Immature natural killer cell (primary cell): Measurements from ENCODE around the gene LCA5L. TPM values are rescaled to one million over a fixed set of nuclear protein-coding genes. Genes with fewer than 3 reads are reported as not detected.
"Not testable (repeated sequence)": the region's sequence is repeated elsewhere in the genome, so short reads cannot be mapped to it uniquely, and the experiment has no call there.

ENCODE experiments used
- DNase-seq, 3 donors: peaks; one replicate each; pipeline ENCODE4 v3.0.0; 2022; ENCODE audit warnings: mixed read lengths in 1 of 3
- H3K27ac Mint-ChIP-seq, 6 donors: one replicate each; pipeline ENCODE4 v1.8.0; 2020; ENCODE audit warnings: mixed read lengths in 6 of 6, mild to moderate bottlenecking in 5 of 6, inconsistent platforms in 4 of 6, moderate library complexity in 3 of 6
- H3K27me3 Mint-ChIP-seq, 3 donors: one replicate each; pipeline ENCODE4 v1.8.0; 2020 to 2021; ENCODE audit warnings: low read depth in 3 of 3, mild to moderate bottlenecking in 3 of 3, mixed read lengths in 3 of 3, moderate library complexity in 3 of 3, inconsistent platforms in 1 of 3
- H3K36me3 Mint-ChIP-seq, 3 donors: one replicate each; pipeline ENCODE4 v1.8.0; 2020; ENCODE audit warnings: mixed read lengths in 3 of 3, inconsistent platforms in 2 of 3, mild to moderate bottlenecking in 2 of 3
- H3K4me1 Mint-ChIP-seq, 2 donors: one replicate each; pipeline ENCODE4 v1.8.0; 2020; ENCODE audit warnings: inconsistent platforms in 2 of 2, mild to moderate bottlenecking in 2 of 2, mixed read lengths in 2 of 2, moderate library complexity in 1 of 2
- H3K4me3 Mint-ChIP-seq, 5 donors: one replicate each; pipeline ENCODE4 v1.8.0; 2020; ENCODE audit warnings: mild to moderate bottlenecking in 5 of 5, mixed read lengths in 5 of 5, inconsistent platforms in 3 of 5, moderate library complexity in 3 of 5
- H3K9me3 Mint-ChIP-seq, 6 donors: one replicate each; pipeline ENCODE4 v1.8.0; 2020; ENCODE audit warnings: mild to moderate bottlenecking in 6 of 6, mixed read lengths in 6 of 6, inconsistent platforms in 4 of 6, moderate library complexity in 3 of 6
- polyA plus RNA-seq, 3 donors: library from polyadenylated mRNA; unstranded; fragments of 300-500 nt; fragmentation: Illumina TruSeq; gene quantifications; one replicate each; pipeline ENCODE4 v1.2.3, GENCODE V29; 2021

LCA5L gene
- polyA plus RNA-seq, 3 donors from 2014 or later: not detected

- Mint-ChIP-seq H3K27ac (no peak overlapping the region), H3K36me3 (no peaks in the 10 kb centered on the region), H3K4me1 (peaks cover 11 to 21% of the 10 kb centered on the region in 2 donors), H3K27me3 (peaks cover 6 to 32% (median 24%) of the 10 kb centered on the region in 3 donors), H3K4me3 (no peak overlapping the region), H3K9me3 (no peaks in the 10 kb centered on the region)
- peak in 2 of 3 donors; percentile 5 to 21 for DNase-seq
These were observed 3.8 kb downstream of the LCA5L start for GRCh38 chr21:39441502-39442475.

GRCh38 chr21:39439232-39439631 lies 6.3 kb downstream of the LCA5L start:
- Mint-ChIP-seq H3K27ac (no peak overlapping the region), H3K36me3 (no peaks in the 10 kb centered on the region), H3K27me3 (peaks cover 1 to 19% (median 7%) of the 10 kb centered on the region in 3 donors), H3K4me3 (no peak overlapping the region), H3K4me1 (no peaks in the 10 kb centered on the region), H3K9me3 (no peaks in the 10 kb centered on the region)
- DNase-seq: no peak

GRCh38 chr21:39434950-39435349 lies 10.6 kb downstream of the LCA5L start:
- H3K9me3 Mint-ChIP-seq: no peaks in the 10 kb centered on the region
- no peak overlapping the region for H3K4me3 Mint-ChIP-seq
- H3K4me1 Mint-ChIP-seq: no peaks in the 10 kb centered on the region
- H3K27ac Mint-ChIP-seq: no peak overlapping the region
- peaks cover 2 to 17% (median 4%) of the 10 kb centered on the region in 3 donors for H3K27me3 Mint-ChIP-seq
- no peaks in the 10 kb centered on the region for H3K36me3 Mint-ChIP-seq
- DNase-seq: no peak

- H3K4me3 Mint-ChIP-seq: no peak overlapping the region
- no peaks in the 10 kb centered on the region for H3K4me1 Mint-ChIP-seq
- no peak for DNase-seq
- H3K27ac Mint-ChIP-seq: no peak overlapping the region
- no peaks in the 10 kb centered on the region for H3K36me3 Mint-ChIP-seq
- no peaks in the 10 kb centered on the region for H3K9me3 Mint-ChIP-seq
- H3K27me3 Mint-ChIP-seq: peaks cover 2 to 14% (median 2%) of the 10 kb centered on the region in 3 donors
These were observed 14.6 kb downstream of the LCA5L start for GRCh38 chr21:39430954-39431353.

GRCh38 chr21:39430457-39430856 lies 15.1 kb downstream of the LCA5L start:
- Mint-ChIP-seq H3K27me3 (peaks cover 2 to 14% (median 2%) of the 10 kb centered on the region in 3 donors), H3K9me3 (no peaks in the 10 kb centered on the region), H3K4me3 (no peak overlapping the region), H3K27ac (no peak overlapping the region), H3K36me3 (no peaks in the 10 kb centered on the region), H3K4me1 (no peaks in the 10 kb centered on the region)
- DNase-seq: no peak

- H3K9me3 Mint-ChIP-seq: no peaks in the 10 kb centered on the region
- peaks cover 2 to 14% (median 2%) of the 10 kb centered on the region in 3 donors for H3K27me3 Mint-ChIP-seq
- H3K4me1 Mint-ChIP-seq: no peaks in the 10 kb centered on the region
- DNase-seq: no peak
- no peaks in the 10 kb centered on the region for H3K36me3 Mint-ChIP-seq
- H3K4me3 Mint-ChIP-seq: no peak overlapping the region
- no peak overlapping the region for H3K27ac Mint-ChIP-seq
These were observed 15.6 kb downstream of the LCA5L start for GRCh38 chr21:39430016-39430415.

- no peak overlapping the region for H3K27ac Mint-ChIP-seq
- H3K4me1 Mint-ChIP-seq: no peaks in the 10 kb centered on the region
- H3K36me3 Mint-ChIP-seq: no peaks in the 10 kb centered on the region
- H3K4me3 Mint-ChIP-seq: no peak overlapping the region
- peaks cover 2 to 14% (median 2%) of the 10 kb centered on the region in 3 donors for H3K27me3 Mint-ChIP-seq
- no peak for DNase-seq
- no peaks in the 10 kb centered on the region for H3K9me3 Mint-ChIP-seq
These were observed 16.1 kb downstream of the LCA5L start for GRCh38 chr21:39429445-39429844.

GRCh38 chr21:39422527-39423241 lies 22.9 kb downstream of the LCA5L start:
- H3K27ac Mint-ChIP-seq: no peak overlapping the region
- DNase-seq: no peak

GRCh38 chr21:39419204-39419603 lies 26.4 kb downstream of the LCA5L start:
- H3K4me3 Mint-ChIP-seq, DNase-seq, H3K4me1 Mint-ChIP-seq, H3K9me3 Mint-ChIP-seq, H3K27me3 Mint-ChIP-seq, H3K36me3 Mint-ChIP-seq, H3K27ac Mint-ChIP-seq: not testable (repeated sequence)

More at GRCh38 chr21:39422527-39423241, 22.9 kb downstream of the LCA5L start:
- Mint-ChIP-seq H3K9me3 (no peaks in the 10 kb centered on the region), H3K27me3 (peaks cover 0 to 2% (median 0%) of the 10 kb centered on the region in 3 donors), H3K4me1 (no peaks in the 10 kb centered on the region), H3K4me3 (no peak overlapping the region), H3K36me3 (peaks cover 0 to 4% (median 0%) of the 10 kb centered on the region in 3 donors)

- no peak for DNase-seq
- Mint-ChIP-seq H3K4me1 (no peaks in the 10 kb centered on the region), H3K36me3 (peaks cover 17 to 33% (median 32%) of the 10 kb centered on the region in 3 donors), H3K4me3 (no peak overlapping the region), H3K27me3 (no peaks in the 10 kb centered on the region), H3K27ac (no peak overlapping the region), H3K9me3 (peaks cover 0 to 2% (median 0%) of the 10 kb centered on the region in 6 donors)
These were observed 39.5 kb downstream of the LCA5L start for GRCh38 chr21:39406065-39406464.

GRCh38 chr21:39400173-39400572 lies 45.4 kb downstream of the LCA5L start:
- H3K4me1 Mint-ChIP-seq: no peaks in the 10 kb centered on the region
- H3K4me3 Mint-ChIP-seq: no peak overlapping the region
- peaks cover 3 to 16% (median 6%) of the 10 kb centered on the region in 3 donors for H3K36me3 Mint-ChIP-seq
- no peak for DNase-seq
- no peaks in the 10 kb centered on the region for H3K27me3 Mint-ChIP-seq
- no peaks in the 10 kb centered on the region for H3K9me3 Mint-ChIP-seq
- no peak overlapping the region for H3K27ac Mint-ChIP-seq

GRCh38 chr21:39397646-39398385 lies 47.8 kb downstream of the LCA5L start:
- Mint-ChIP-seq H3K4me3 (no peak overlapping the region), H3K9me3 (no peaks in the 10 kb centered on the region), H3K27ac (no peak overlapping the region)

GRCh38 chr21:39392981-39393380 lies 52.6 kb downstream of the LCA5L start:
- Mint-ChIP-seq H3K4me1 (peaks cover 15 to 18% of the 10 kb centered on the region in 2 donors), H3K36me3 (peaks cover 6 to 30% (median 9%) of the 10 kb centered on the region in 3 donors), H3K27ac (no peak overlapping the region), H3K4me3 (no peak overlapping the region), H3K27me3 (peaks cover 2% of the 10 kb centered on the region in 3 donors), H3K9me3 (no peaks in the 10 kb centered on the region)
- no peak for DNase-seq

More at GRCh38 chr21:39397646-39398385, 47.8 kb downstream of the LCA5L start:
- H3K27me3 Mint-ChIP-seq: no peaks in the 10 kb centered on the region
- H3K4me1 Mint-ChIP-seq: no peaks in the 10 kb centered on the region
- H3K36me3 Mint-ChIP-seq: peaks cover 6 to 23% (median 7%) of the 10 kb centered on the region in 3 donors
- no peak for DNase-seq
